ENCODE results near the gene KCNIP4. TPM values are rescaled to one million over a fixed set of nuclear protein-coding genes. Genes with fewer than 3 reads are reported as not detected.

KCNIP4 gene
- total and polyA plus RNA-seq, 2 of the 8 experiments (the other 6 are each of a cell fraction or from before 2014, with no cell fraction given) = 0.06 TPM; not detected in 1

DNA sequence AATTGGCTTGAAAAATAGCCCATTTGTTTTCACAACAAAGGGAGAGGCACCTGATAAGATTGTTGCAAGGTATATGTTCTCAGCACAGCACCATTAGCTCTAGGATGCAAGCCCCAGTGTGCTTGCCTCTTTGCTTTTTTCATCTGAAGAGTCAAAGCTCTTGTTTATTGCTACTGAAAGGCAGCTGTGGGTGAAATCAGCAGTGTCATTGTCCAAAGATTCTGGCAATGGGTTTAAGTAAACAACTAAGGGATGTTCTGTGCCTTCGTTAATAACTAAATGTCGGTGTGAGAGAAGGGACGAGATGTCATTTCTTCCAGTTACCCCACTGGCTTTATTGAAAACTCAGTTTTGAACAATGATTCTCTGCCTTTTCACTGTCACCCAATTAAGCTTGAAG is 567.7 kb downstream of the KCNIP4 start:
- Histone ChIP-seq H4K91ac (replicated peaks; ENCODE audit: insufficient read length, low read length) (no peak overlapping the region), H3K56ac (replicated peaks; ENCODE audit: insufficient read length, low read depth, low read length) (no peak overlapping the region), H2BK15ac (ENCODE audit: low read length) (no peak overlapping the region), H3K4me3 (ENCODE audit: extremely low read depth in 1 of 4, insufficient read depth in 2 of 4, low read depth in 3 of 4, low read length in 4 of 4) (no peak overlapping the region), H4K8ac (ENCODE audit: extremely low read depth, insufficient read depth, low read length) (no peak overlapping the region), H3K23ac (ENCODE audit: insufficient read length) (no peak overlapping the region), H3K23me2 (ENCODE audit: low read depth, low read length) (no peaks in the 10 kb centered on the region), H3K79me1 (ENCODE audit: low read depth, low read length) (no peaks in the 10 kb centered on the region), H3K4me1 (replicated peaks in 1 of 4; ENCODE audit: control insufficient read depth in 3 of 4, insufficient read depth in 4 of 4, low read length in 3 of 4) (no peaks in the 10 kb centered on the region; a peak in 1 of 7 replicates), H3K4ac (replicated peaks; ENCODE audit: insufficient read length, low read depth, low read length) (no peak overlapping the region), H4K20me1 (replicated peaks in 1 of 2; ENCODE audit: control insufficient read depth in 1 of 2, insufficient read depth in 2 of 2, low read length in 2 of 2) (no peaks in the 10 kb centered on the region), H3K36me3 (ENCODE audit: control insufficient read depth in 2 of 4, insufficient read depth in 4 of 4, low read length in 3 of 4) (no peaks in the 10 kb centered on the region), H2AK5ac (ENCODE audit: low read depth, low read length) (no peak overlapping the region), H2BK20ac (ENCODE audit: low read length) (no peak overlapping the region), H2AFZ (ENCODE audit: low read length) (peak overlapping the region; percentile 8; the same call in 1 of the 2 replicates), H3K9me3 (ENCODE audit: insufficient read depth in 2 of 2, low read depth in 1 of 2, low read length in 1 of 2) (no peaks in the 10 kb centered on the region), H3K27me3 (replicated peaks in 1 of 4; ENCODE audit: control insufficient read depth in 3 of 4, extremely low read depth in 1 of 4, insufficient read depth in 3 of 4, low read length in 3 of 4) (no peaks in the 10 kb centered on the region), H2BK12ac (ENCODE audit: low read depth, low read length) (no peak overlapping the region), H4K5ac (ENCODE audit: insufficient read length, low read depth, low read length) (no peak overlapping the region), H3K4me2 (ENCODE audit: insufficient read depth in 1 of 2, low read depth in 2 of 2, low read length in 2 of 2) (no peak overlapping the region), H3K79me2 (ENCODE audit: control insufficient read depth in 1 of 2, insufficient read depth in 2 of 2, low read length in 2 of 2) (no peaks in the 10 kb centered on the region), H2BK120ac (replicated peaks; ENCODE audit: low read depth, low read length) (no peak overlapping the region), H2BK5ac (ENCODE audit: low read depth, low read length) (no peak overlapping the region), H3K27ac (ENCODE audit: low read depth, low read length) (no peak overlapping the region), H3K9ac (replicated peaks in 1 of 4; ENCODE audit: extremely low read depth in 1 of 4, low read depth in 3 of 4, low read length in 3 of 4) (no peak overlapping the region), H3K14ac (ENCODE audit: insufficient read length) (no peak overlapping the region), H3K18ac (ENCODE audit: extremely low read depth, low read length) (no peak overlapping the region)
- TF ChIP-seq TBP (IDR thresholded peaks at IDR 0.05; ENCODE audit: low read depth, low read length) = no peak
- TF ChIP-seq FOSL1 (IDR thresholded peaks at IDR 0.05; ENCODE audit: insufficient read depth, low read depth, low read length) = no peak
- TF ChIP-seq EGR1 (IDR thresholded peaks at IDR 0.05; ENCODE audit: borderline replicate concordance, low read depth, low read length) = no peak
- no peak for TF ChIP-seq TCF12 (IDR thresholded peaks at IDR 0.05; ENCODE audit: low read depth, low read length)
- no peak for TF ChIP-seq EP300 (IDR thresholded peaks at IDR 0.05; ENCODE audit: borderline replicate concordance in 1 of 2, low read depth in 2 of 2, low read length in 2 of 2)
- TF ChIP-seq PHF8 (conservative IDR thresholded peaks at IDR 0.05; ENCODE audit: low read depth, low read length) = no peak
- TF ChIP-seq POLR2AphosphoS5 (IDR thresholded peaks at IDR 0.05; ENCODE audit: low read depth, low read length) = no peak
- DNase-seq (ENCODE audit: low read depth in 1 of 2, low spot score in 2 of 2) (no peak), FAIRE-seq (no peak)
- ChIA-PET CTCF (ENCODE audit: partially characterized antibody) (no interaction called here), POLR2A (ENCODE audit: partially characterized antibody) (no interaction called here)
- 98% methylated on average over 3 of the region's 3 CpGs; no CpG with 5 or more reads in 1 of the 2 experiments for WGBS, 2 experiments (ENCODE audit: extremely low coverage in 1 of 2, insufficient coverage in 1 of 2, insufficient read length in 1 of 2, insufficient replicate concordance in 2 of 2, low coverage in 1 of 2, low lambda C conversion rate in 2 of 2, missing lambda C conversion rate in 1 of 2)

Data from H1 (cell line).